NCI-H446 (cell line): ENCODE results near the gene IRF8.
"Not testable (repeated sequence)": the region's sequence is repeated elsewhere in the genome, so short reads cannot be mapped to it uniquely, and the experiment has no call there.

Experiments used
- DNase-seq, 2 experiments: peaks; one replicate each; lab custom pipeline; 2025; lab: John Stamatoyannopoulos, UW

The IRF8 gene, protein sequence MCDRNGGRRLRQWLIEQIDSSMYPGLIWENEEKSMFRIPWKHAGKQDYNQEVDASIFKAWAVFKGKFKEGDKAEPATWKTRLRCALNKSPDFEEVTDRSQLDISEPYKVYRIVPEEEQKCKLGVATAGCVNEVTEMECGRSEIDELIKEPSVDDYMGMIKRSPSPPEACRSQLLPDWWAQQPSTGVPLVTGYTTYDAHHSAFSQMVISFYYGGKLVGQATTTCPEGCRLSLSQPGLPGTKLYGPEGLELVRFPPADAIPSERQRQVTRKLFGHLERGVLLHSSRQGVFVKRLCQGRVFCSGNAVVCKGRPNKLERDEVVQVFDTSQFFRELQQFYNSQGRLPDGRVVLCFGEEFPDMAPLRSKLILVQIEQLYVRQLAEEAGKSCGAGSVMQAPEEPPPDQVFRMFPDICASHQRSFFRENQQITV

DNA sequence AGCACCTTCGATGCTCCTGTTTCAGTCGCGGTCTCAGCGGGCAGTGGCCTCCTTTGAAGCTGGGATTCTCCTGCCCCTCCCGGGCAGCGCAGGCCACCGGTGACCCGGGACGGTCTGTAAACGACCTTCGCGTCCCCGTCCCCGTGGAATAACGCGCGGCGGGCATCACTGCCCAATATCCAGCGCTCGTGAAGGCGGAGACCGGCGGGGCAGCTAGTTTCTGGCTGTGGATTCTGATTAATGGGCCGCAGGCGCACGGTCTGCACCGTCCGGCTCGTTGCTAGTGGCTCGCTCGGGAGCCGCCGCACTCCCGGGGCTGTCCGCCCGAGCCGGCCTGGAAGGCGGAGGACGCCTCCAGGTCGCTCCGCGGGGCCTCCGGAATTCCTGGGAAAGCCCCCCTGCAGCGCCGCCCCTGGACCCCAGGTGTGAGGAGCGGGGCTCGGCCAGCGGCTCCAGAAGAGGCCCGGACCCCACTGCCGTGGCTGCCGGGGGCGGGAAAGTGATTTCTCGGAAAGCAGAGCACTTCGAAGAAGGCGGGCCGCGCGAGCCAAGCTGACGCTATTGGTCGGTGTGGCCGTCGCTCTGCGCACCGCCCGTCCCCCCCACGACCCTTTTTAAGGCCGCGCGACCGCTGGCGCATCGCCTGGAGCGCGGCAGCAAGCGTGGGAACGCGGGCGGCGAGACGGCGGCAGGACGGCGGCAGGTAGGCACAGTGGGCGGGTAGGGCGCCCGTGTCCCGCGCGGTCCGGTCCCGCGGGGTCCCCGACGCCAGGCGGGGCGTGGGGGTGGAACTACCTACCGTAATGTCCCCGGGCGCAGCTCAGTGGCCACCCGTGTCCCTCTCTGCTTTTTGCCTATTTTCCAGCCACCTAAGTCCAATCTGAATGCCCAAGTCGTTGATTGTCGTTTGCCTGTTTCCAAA is at the start of gene IRF8:
TSS of gene IRF8 (plus strand) at position 642 of the 922 bp plus-strand sequence. CDS start 3,854 bp downstream, outside the sequence.
- DNase-seq = no peak

DNA sequence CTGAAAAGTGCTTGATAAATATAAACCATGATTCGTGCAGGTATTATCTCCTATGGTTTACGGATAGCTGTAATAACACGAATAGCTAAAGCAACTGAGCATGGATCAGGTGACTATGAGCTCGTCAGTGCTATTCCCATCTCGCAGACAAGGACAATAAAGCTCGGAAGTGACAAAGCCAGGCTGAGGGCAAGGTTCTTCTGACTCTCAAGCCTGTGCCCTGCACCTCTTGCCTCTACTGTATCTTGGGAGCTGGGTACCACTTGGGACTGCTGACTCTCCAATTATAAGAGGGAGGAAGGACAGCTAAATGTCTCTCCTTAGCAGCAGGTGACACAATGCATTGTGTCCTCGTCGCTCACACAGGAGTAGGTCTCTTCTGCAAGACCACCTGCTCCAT is 49.6 kb upstream of the IRF8 start:
- DNase-seq = no peak

DNA sequence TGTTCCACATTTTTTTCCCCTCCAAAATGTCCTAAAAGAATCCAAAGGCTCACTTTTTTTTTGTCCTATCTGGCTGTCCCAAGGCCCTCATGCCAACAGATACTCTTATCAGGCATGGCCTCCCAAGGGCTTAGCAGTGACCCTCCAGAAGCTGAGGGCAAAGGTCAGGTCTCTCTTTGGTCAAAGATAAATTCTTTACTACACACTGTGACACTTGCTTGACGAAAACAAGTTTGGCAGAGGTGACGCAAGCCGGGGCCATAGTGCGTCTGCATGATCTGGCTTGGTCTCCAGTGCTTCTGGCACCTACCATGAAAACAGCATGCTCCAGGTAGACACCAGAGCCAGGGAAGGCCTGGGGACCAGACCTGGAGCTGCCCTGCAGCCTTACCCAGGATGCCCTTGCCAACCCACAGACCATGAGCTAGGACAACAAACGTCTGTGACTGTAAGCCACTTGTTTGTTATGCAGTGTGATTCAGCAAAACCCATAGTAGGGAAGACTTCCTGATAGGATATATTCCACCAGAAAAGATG is 48.5 kb upstream of the IRF8 start:
- no peak for DNase-seq

DNA sequence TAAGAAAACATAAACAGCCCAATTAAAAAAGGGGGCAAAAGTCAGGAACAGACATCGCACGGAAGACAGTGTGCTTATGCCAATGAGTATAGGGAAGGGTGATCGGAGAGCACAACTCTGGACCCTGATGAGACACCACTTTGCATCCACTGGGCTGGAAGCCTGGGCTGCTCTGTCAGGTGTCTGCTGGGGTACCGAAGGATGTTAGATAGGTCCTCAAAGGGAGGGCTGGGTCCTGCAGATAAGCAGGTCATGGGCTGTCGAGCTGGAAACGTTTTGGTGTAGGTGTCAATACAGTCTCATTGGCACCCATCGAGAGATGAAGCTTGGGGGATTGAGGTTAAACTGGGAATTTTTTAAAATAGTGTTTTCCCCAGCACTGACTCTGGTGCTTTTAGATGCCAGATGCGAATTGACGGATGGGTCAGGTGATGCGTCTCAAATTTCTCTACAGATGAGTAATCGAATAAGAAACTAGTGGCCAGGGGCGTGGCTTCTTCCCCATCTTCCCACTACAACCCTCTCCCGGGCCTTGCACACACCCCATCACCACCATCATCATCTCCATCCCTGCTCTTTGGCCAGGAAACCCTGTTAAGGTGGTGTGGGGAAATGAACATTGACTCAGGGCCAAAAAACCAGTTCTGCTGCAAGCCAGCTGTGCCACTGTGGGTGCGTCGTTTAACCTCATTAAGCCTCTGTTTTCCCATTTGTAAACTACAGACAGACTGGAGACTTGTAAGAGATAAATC is 47.8 kb upstream of the IRF8 start:
- no peak for DNase-seq

DNA sequence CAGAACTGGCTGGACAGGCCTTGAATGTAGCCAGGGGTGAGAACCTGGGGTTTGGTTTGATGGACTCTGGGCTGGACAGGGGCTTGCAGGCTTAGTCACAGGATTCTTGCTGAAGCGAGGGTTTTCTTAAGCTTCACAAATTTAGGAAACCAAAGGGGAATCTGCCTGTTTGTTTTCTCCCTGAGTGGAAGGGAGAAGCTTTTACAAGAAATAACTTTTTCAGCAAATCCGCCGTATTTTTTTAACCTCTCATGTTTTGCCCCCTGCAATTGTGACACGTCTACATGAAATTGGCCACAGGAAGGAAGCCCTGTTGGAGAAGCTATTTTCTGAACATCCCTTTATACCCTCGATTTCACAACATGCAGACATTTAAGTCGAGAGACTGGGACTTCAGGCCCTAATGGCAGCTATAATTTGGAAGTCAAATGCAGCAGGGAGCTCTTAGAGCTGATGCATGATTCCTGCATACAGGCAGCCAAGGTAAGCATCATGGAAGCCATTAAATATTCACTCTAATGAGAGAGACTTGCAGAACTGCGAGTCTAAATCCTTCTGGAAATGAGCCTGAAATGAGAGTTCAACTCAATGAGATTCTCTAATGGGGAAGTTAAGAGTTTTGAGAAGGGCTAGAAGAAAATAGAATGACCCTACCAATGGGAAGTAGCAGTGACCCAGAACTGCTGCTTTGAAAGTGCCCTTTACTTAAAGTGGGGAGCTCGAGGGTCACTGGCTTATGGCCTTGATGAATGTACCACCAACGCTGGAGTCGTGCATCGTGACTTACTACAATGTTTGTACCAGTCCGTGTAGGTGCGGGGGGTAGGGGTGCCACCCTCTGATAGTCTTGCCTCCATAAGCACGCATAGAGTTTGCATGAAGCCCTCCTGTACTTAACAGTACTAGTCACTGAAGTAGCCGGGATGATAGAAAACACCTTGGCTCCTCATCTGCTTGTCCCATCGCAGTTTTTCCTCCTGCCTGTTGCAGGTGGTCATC is 45.1 kb upstream of the IRF8 start:
- DNase-seq = no peak

DNA sequence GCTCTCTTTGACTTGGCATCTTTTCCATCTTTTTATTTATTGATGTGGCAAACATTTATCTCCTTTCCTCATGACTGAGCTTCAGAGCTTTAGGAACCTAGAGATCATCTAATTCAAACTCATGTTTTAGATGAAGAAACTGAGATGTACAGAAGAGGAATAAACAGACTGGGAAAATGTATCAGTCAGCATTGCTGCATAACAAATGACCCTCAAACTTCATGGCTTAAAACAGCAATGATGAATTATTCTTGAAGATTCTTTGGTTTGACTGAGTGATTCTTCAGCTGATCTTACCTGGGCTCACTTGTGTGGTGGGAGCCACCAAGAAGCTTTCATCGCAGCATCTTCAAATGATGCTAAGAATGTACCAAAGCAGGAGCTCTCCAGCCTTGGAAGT is 44.0 kb upstream of the IRF8 start:
- no peak for DNase-seq

DNA sequence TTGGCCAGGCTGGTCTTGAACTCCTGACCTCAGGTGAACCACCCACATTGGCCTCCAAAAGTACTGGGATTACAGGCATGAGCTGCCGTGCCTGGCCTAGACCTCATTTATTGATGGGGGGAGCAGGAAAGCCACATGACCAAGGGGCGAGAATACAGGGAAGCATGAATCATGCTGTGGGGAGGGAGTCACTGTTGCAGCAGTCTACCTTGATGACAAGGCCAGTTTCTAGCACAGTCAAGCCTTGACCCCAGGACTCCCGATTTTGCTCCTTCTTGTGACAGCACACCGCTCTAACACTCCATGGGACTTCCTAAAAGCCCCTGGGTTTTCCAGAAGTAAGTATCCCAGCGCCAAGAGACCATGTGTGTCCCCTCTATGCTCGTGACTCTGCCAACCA is 42.9 kb upstream of the IRF8 start:
- DNase-seq = no peak

DNA sequence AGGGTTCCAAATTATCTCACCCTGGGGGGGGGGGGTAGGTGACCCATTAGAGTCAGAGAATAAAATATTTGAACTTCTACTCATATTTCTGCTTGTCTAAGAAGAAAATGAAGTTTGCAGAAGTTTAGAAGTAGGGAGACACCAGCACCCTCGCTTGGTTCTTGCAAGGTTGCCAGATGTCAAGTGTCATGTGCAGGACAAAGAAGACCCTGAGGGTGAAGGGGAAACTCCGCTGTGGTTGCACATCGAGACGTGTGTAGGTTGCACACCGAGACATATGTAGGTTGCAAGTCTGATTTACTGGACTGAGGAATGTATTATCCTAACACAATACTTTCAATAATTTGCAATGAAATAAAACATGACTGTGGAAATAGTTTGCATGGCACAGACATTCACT is 42.4 kb upstream of the IRF8 start:
- DNase-seq = no peak

DNA sequence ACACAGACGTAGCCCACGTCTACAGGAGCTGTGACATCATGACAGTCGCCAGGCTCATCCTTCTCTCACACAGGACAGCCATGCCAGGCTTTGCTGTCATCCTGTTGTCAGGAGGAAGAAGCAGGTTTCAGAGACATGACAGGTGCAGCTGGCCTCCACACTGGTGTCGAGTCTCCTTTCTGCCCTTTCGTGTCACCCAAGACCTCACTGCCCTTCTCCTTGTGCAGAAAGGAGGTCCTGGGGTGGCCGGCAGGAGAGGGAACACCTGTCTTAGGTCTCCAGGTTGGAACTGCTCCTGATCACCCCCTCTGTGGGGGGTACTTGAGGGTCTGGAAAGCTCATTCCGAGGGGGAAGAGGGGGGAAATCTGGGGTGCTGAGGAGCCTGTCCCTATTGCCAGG is 41.6 kb upstream of the IRF8 start:
- DNase-seq = no peak

DNA sequence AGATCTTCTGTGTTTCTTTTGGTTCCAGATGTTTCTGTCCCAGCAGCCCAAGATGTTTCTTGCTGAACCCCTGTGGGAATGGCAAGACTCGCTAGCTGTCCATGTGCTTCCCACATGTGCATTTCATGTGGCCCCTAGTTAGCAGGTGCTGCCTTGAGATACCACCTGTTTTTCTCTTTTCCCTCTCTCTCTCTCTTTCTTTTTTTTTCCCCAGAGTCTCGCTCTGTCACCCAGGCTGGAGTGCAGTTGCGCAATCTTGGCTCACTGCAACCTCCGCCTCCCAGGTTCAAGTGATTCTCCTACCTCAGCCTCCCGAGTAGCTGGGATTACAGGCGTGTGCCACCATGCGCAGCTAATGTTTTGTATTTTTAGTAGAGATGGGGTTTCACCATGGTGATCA is 40.4 kb upstream of the IRF8 start:
- DNase-seq = not testable (repeated sequence)

DNA sequence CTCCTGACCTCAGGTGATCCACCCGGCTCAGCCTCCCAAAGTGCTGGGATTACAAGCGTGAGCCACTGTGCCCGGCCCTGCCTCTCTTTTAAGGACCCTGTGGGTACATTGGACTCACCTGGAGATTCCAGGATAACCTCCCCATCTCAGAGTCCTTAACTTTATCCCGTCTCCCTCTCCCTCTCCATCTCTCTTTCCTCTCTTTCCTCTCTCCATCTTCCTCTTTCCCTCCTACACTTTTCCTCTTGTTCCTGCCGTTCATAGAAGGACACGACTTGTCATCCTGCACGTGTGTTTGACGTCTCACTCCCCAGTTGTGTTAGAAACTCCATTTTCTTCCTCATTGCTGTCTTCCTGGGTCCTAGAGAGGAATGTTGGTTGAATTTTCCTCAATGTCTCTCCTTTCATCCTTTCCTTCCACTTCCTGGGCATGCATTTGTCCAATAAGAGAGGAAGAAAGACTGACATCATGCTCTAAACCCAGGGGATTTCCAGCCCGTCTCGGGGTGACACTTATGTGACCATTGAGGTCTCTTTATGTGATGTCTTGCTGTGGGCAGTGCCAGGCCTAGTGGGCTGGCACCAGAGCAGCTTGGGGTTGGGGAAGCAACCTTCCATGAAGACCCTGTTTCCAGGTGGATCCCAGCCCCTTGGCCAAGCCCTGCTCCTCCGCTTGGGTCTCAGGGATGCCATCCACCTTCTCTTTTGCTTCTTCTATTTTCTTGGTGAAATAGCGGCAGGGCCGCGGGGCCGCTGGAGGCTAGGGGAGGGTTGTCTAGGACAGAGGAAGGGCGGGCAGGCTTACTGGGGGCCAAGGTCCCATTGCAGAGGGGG is 39.8 kb upstream of the IRF8 start:
- no peak for DNase-seq

DNA sequence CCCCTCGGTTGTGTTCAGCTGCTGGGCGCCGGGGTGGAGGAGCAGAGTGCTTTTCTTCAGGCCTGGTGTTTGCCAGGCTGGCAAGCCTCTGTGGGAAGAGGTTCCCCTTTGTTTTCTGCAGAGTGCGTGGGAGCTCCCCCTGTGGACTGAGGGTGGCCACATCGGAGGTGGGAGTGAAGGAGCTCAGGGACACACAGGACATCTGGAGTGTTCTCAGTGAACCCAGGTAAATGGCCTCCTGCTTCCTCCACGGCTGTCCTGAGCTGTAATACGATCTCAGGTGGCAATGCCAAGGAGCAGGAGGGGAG is 39.2 kb upstream of the IRF8 start:
- DNase-seq = no peak

DNA sequence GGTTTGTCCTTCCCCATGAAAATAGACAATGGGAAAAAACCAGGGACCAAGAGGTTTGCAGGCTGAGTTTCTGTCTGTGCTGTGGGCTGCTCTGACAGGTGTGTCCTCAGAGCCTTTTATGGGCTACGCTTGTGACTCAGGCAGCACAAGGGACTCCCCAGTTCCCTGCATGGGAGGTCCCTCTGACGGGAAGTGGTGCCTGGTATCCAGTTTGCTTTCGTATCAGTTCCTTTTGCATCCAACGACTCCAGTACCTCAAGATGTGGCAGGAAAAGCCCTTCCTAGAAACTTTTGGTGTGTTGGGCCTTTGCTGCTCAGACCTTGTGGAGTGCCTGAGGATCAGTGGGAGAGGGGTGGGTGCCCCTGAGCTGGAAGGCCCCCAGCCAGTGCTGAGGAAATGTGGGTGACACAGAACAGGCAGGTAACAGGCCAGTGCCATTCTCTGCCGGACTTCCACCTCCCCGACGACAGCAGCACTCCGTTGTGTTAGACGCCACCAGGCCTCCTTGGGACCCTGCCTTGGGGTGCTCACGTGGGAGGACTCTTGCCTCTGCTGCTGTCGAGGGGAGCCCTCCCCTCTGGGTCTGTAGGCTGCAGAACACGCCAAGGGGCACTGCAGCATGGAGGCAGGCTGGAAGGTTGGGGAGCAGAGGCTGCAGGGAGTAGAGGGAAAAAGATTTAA is 38.4 kb upstream of the IRF8 start:
- DNase-seq = no peak

DNA sequence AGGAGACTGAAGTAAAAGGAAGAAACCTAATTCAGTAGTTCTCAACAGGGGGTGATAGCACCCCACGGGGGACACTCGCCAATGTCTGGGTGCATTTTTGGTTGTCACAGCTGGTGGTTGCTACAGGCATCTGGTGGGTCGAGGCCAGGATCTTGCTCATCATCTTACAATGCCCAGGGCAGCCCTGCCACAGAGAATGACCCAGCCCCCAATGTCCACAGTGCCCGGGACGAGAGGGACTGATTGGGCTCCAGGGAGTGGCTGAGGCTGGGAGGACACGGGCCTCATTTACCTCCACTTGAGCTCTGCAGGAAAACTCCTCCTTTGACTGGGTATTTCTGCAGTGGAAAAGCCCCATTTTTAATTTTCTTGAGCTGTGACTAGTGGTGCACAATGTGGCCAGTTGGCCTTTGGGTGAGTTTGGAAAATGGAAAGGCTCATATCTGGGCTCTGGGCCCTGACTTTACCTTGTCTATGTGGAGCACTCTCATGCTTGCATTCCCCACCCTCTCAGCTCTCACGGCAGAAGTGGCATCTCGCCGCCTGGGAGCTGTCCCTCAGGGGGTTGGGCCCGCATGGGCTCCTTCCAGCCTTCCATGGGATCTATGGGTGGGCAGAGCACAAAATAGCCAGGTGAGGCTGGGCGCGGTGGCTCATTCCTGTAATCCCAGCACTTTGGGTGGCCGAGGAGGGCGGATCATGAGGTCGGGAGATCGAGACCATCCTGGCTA is 37.7 kb upstream of the IRF8 start:
- no peak for DNase-seq

DNA sequence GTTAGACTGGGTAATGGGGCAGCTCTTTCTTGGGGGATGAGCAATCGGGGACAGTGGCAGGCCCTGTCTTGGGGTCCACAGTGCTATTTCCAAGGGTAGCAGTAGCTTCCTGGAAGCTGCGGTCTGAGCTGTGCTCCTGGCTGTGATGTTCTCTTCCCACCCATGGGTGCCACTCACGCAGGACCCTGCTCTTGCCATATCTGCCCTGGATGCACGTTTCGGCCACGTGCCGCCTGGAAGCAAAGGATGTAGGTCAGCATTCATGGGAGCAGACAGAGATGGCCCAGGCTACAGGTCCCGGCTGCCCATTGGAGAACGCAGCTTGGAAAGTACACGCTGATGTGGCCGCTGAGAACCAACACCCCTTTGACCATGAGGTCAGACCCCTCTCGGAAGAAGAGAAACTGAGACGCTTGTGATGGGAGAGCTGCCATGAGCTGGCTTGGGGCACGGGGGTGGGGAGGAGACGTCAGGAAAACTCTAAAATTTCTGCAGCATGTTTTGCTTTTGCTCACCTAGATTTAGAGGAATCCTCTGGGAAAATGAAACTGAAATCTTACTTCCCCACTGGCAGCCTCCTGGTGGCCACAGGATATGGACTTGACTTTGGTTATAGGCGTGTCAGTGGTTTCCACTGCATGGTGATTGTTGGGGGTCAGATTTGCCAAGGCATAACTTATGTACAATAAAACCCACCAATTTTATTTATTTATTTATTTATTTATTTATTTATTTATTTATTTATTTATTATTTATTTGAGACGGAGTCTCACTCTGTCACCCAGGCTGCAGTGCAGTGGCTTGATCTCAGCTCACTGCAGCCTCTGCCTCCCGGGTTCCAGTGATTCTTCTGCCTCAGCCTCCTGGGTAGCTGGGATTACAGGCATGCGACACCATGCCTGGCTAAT is 36.2 kb upstream of the IRF8 start:
- no peak for DNase-seq

DNA sequence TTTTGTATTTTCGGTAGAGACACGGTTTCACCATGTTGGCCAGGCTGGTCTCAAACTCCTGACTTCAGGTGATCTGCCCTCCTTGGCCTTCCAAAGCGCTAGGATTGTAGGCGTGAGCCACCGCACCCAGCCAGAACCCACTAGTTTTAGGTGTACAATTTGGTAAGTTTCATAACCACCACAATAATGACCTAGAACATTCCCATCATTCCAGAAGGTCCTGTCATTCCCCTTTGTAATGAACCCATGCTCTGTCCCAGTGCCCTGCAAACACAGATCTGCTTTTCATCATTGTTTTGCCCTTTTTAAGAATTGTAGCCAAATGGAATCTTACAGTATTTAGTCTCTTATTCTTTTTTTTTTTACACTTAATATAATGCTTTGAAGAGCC is 35.6 kb upstream of the IRF8 start:
- no peak for DNase-seq

DNA sequence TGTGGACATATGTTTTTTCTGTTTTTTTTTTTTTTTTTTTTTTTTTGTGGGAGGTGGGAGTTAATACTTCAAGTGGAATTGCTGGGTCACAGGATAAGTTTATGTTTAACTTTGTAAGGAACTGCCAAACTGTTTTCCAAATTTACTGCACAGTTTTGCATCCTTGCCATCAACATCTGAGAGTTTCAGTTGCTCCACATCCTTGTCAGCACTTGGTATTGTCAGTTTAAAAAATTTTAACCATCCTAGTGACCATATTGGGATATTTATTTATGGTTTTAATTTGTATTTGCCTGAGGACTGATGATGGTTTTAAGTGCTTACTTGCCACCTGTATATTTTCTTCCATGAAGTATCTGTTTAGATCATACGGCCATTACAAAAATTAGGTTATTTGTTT is 34.0 kb upstream of the IRF8 start:
- DNase-seq = no peak

DNA sequence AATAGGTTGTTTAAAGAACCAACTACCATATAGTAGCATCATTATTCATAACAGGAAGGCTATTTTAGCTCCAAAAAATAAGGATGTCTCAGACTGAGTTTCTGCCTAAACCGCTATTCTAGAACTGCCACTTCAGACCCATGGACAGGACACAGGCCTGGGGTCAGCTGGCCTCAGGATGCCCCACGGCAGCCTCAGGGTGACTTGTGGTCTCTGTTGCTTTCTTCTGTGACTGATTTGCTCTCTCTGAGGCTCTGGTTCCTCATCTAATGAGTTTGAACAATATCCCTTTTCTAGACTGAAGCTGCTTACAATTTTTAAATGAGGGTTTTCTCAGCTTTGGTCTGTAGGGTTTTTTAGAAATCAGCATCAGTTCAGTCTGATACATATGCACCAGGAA is 31.8 kb upstream of the IRF8 start:
- no peak for DNase-seq
